ENCODE results near the gene HGFAC.

GRCh38 chr4:3422808-3423297, 18.9 kb upstream of the HGFAC start:
- TF ChIP-seq POLR2AphosphoS5 (IDR thresholded peaks at IDR 0.05; ENCODE audit: low read depth, low read length) (no peak), POLR2A (IDR thresholded peaks at IDR 0.05; ENCODE audit: low read depth, low read length) (no peak), TAF1 (IDR thresholded peaks at IDR 0.05; ENCODE audit: low read depth, low read length) (no peak), PAX5 (IDR thresholded peaks at IDR 0.05; ENCODE audit: insufficient read depth, low read length, severe bottlenecking) (no peak), SPI1 (IDR thresholded peaks at IDR 0.05; ENCODE audit: low read depth, low read length) (no peak)

Measured in GM12891 (cell line).